HEK293 (cell line): ENCODE data around the gene RTN1.

Source experiments
- CTCF ChIA-PET: fragments of 350-600 bp; formaldehyde crosslinking; extraction: SDS; loops from one replicate; lab custom pipeline; 2021; ENCODE audit warnings: antibody characterized with exemption; lab: Yijun Ruan, JAX
- POLR2A ChIA-PET: fragments of 300-600 bp; formaldehyde crosslinking; extraction: SDS; loops from one replicate; lab custom pipeline; 2020; ENCODE audit warnings: antibody characterized with exemption, inconsistent platforms; lab: Yijun Ruan, JAX
- H3K27ac ChIP-seq: fragments of 200-500 bp; sonication (Bioruptor generic); 2 replicates; pipeline ENCODE4 v1.5.1; 2014; ENCODE audit warnings: low read depth, low read length, control low read depth, inconsistent platforms; ENCODE audit errors: extremely low read depth
- H3K36me3 ChIP-seq, 2 experiments: fragments of 200-500 bp in 1 of 2; sonication (Bioruptor generic) in 1 of 2; 1 replicate in 1 of 2; 2 replicates in 1 of 2; pipeline ENCODE4 v1.5.1; 2014 to 2017; ENCODE audit warnings: inconsistent platforms in 2 of 2, low read length in 2 of 2; ENCODE audit not compliant: control insufficient read depth in 2 of 2, insufficient read depth in 1 of 2
- H3K4me1 ChIP-seq: fragments of 200-500 bp; sonication (Bioruptor generic); 2 replicates; pipeline ENCODE4 v1.5.1; 2014; ENCODE audit warnings: mild to moderate bottlenecking, low read length, inconsistent platforms; ENCODE audit not compliant: control insufficient read depth, insufficient read depth
- H3K4me3 ChIP-seq: 2 replicates; pipeline ENCODE4 v1.5.1; 2011; ENCODE audit warnings: low read depth, mild to moderate bottlenecking, control low read depth, low read length, moderate library complexity
- H3K9me3 ChIP-seq: fragments of 200-500 bp; sonication (Bioruptor generic); 2 replicates; pipeline ENCODE4 v1.5.1; 2014; ENCODE audit warnings: low read depth, low read length, inconsistent platforms; ENCODE audit not compliant: control insufficient read depth, insufficient read depth
- EGR2 ChIP-seq: fragments of 450-650 bp; formaldehyde crosslinking; IDR thresholded peaks from 2 replicates; pipeline ENCODE4 v1.5.1; 2016; ENCODE audit warnings: low read depth, missing biosample characterization, missing genetic modification characterization
- GLI4 ChIP-seq: fragments of 450-650 bp; formaldehyde crosslinking; IDR thresholded peaks from 2 replicates; pipeline ENCODE4 v1.5.1; 2016; ENCODE audit warnings: missing biosample characterization, missing genetic modification characterization
- GLIS1 ChIP-seq: fragments of 450-650 bp; formaldehyde crosslinking; IDR thresholded peaks from 2 replicates; pipeline ENCODE4 v1.5.1; 2016; ENCODE audit warnings: missing biosample characterization, missing genetic modification characterization
- HOXD13 ChIP-seq: sonication (generic); formaldehyde crosslinking; IDR thresholded peaks from 2 replicates; pipeline ENCODE4 v1.8.0; 2022; ENCODE audit warnings: missing genetic modification reagents, borderline replicate concordance
- SP3 ChIP-seq: fragments of 450-650 bp; formaldehyde crosslinking; IDR thresholded peaks from 2 replicates; pipeline ENCODE4 v1.5.1; 2016; ENCODE audit warnings: missing biosample characterization, missing genetic modification characterization
- TCF7L2 ChIP-seq: IDR thresholded peaks from 2 replicates; pipeline ENCODE4 v1.6.1; 2011; ENCODE audit warnings: low read depth, mild to moderate bottlenecking, inconsistent platforms, low read length, moderate library complexity, borderline replicate concordance
- ZBTB17 ChIP-seq: fragments of 450-650 bp; formaldehyde crosslinking; IDR thresholded peaks from 2 replicates; pipeline ENCODE4 v1.5.1; 2016; ENCODE audit warnings: missing biosample characterization, missing genetic modification characterization
- ZBTB48 ChIP-seq: fragments of 450-650 bp; formaldehyde crosslinking; IDR thresholded peaks from 2 replicates; pipeline ENCODE4 v1.5.1; 2016; ENCODE audit warnings: missing biosample characterization, missing genetic modification characterization
- ZIC2 ChIP-seq: fragments of 450-650 bp; formaldehyde crosslinking; IDR thresholded peaks from 2 replicates; pipeline ENCODE4 v1.5.1; 2016; ENCODE audit warnings: missing biosample characterization, missing genetic modification characterization
- ZNF114 ChIP-seq: fragments of 450-650 bp; formaldehyde crosslinking; IDR thresholded peaks from 2 replicates; pipeline ENCODE4 v1.5.0; 2017; ENCODE audit warnings: missing biosample characterization, missing genetic modification characterization
- ZNF138 ChIP-seq: fragments of 450-650 bp; formaldehyde crosslinking; IDR thresholded peaks from 2 replicates; pipeline ENCODE4 v1.5.1; 2016; ENCODE audit warnings: missing biosample characterization, missing genetic modification characterization, borderline replicate concordance
- ZNF2 ChIP-seq: fragments of 450-650 bp; formaldehyde crosslinking; IDR thresholded peaks from 2 replicates; pipeline ENCODE4 v1.5.1; 2016; ENCODE audit warnings: missing biosample characterization, missing genetic modification characterization
- ZNF433 ChIP-seq: fragments of 450-650 bp; formaldehyde crosslinking; IDR thresholded peaks from 2 replicates; pipeline ENCODE4 v1.5.1; 2016; ENCODE audit warnings: missing biosample characterization, missing genetic modification characterization, low read depth
- ZNF585B ChIP-seq: fragments of 450-650 bp; formaldehyde crosslinking; IDR thresholded peaks from 2 replicates; pipeline ENCODE4 v1.5.1; 2016; ENCODE audit warnings: missing biosample characterization, missing genetic modification characterization
- ZNF654 ChIP-seq: fragments of 450-650 bp; formaldehyde crosslinking; IDR thresholded peaks from 2 replicates; pipeline ENCODE4 v1.5.1; 2016; ENCODE audit warnings: low read depth, missing biosample characterization, missing genetic modification characterization
- ZNF677 ChIP-seq: fragments of 450-650 bp; IDR thresholded peaks from 2 replicates; pipeline ENCODE4 v1.5.0; 2018; ENCODE audit warnings: missing biosample characterization, mild to moderate bottlenecking, missing genetic modification characterization, moderate library complexity
- ZNF701 ChIP-seq: fragments of 450-650 bp; formaldehyde crosslinking; IDR thresholded peaks from 2 replicates; pipeline ENCODE4 v1.5.1; 2016; ENCODE audit warnings: missing biosample characterization, missing genetic modification characterization
- ZNF791 ChIP-seq: fragments of 450-650 bp; formaldehyde crosslinking; IDR thresholded peaks from 2 replicates; pipeline ENCODE4 v1.5.1; 2016; ENCODE audit warnings: missing biosample characterization, missing genetic modification characterization
- ZSCAN16 ChIP-seq: fragments of 450-650 bp; formaldehyde crosslinking; IDR thresholded peaks from 2 replicates; pipeline ENCODE4 v1.5.1; 2016; ENCODE audit warnings: missing biosample characterization, missing genetic modification characterization
- TF ChIP-seq, protein P1 (sequence below): fragments of 450-650 bp; formaldehyde crosslinking; IDR thresholded peaks from 2 replicates; pipeline ENCODE4 v1.5.1; 2016; ENCODE audit warnings: missing biosample characterization, missing genetic modification characterization
- TF ChIP-seq, protein P2 (sequence below): fragments of 450-650 bp; formaldehyde crosslinking; IDR thresholded peaks from 2 replicates; pipeline ENCODE4 v1.5.1; 2017; ENCODE audit warnings: missing biosample characterization, missing genetic modification characterization
- TF ChIP-seq, protein P3 (sequence below): fragments of 450-650 bp; formaldehyde crosslinking; IDR thresholded peaks from 2 replicates; pipeline ENCODE4 v1.5.1; 2016; ENCODE audit warnings: missing biosample characterization, missing genetic modification characterization, borderline replicate concordance
- TF ChIP-seq, protein P4 (sequence below): fragments of 450-650 bp; formaldehyde crosslinking; IDR thresholded peaks from 2 replicates; pipeline ENCODE4 v1.5.1; 2016; ENCODE audit warnings: missing biosample characterization, missing genetic modification characterization

Gene RTN1

DNA sequence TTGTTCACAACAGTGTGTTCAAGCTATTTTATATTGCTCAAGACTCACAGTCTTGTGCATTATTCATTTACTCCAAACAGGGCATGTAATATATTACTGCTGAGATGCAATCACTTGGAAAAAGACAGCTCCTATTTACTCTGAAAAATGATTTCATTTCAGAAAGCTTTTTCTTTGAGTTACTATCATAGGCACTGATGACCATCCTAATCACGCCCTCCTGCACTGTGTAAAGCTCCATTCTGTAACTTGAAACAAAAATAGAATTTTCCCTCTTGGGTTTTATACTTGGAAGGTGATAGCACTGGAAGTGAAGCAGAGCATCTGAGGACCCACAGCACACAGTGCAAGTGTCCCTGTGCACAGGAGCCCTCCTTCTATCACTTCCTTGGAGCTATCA lies 55.6 kb downstream of the RTN1 start:
- ChIA-PET POLR2A (no interaction called here), CTCF (interaction anchor here (0.6 to 0.7 kb wide), 2 partner anchors 8 to 42 kb away, joined by 3 read pairs; no protein-coding TSS in a partner anchor)
- Histone ChIP-seq H3K4me1 (no peaks in the 10 kb centered on the region), H3K9me3 (no peaks in the 10 kb centered on the region), H3K27ac (no peak overlapping the region), H3K4me3 (no peak overlapping the region), H3K36me3 (no peaks in the 10 kb centered on the region)
- no peak for TF ChIP-seq EGR2

DNA sequence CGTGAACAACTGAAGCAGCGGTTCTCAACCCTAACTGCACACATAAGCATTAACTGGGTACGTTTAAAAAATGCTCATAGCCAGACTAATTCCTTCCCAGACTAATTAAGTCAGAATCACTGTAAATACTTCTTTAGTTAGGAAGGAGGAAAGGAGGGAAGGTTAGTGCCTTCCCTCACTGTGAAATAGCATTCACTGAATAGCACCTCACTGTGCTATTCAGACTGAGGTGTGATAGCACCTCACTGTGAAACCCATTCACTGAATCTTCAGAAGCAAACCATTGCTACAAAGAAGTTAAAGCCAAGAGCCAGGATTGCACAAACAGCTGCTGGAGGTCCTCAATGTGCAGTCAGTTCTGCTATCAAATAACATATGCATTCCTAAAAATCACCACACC lies 58.8 kb downstream of the RTN1 start:
- ChIA-PET POLR2A (no interaction called here), CTCF (no interaction called here)
- no peaks in the 10 kb centered on the region for H3K36me3 ChIP-seq
- H3K4me3 ChIP-seq: no peak overlapping the region
- no peak overlapping the region for H3K27ac ChIP-seq
- H3K4me1 ChIP-seq: no peaks in the 10 kb centered on the region
- TF ChIP-seq SP3 (no peak), ZBTB48 (tag by site-specific recombination) (no peak), ZNF701 (no peak), GLIS1 (tag by site-specific recombination) (no peak), HOXD13 (CRISPR knock-in tag) (no peak), ZNF677 (tag by site-specific recombination) (no peak), ZNF791 (tag by site-specific recombination) (no peak), GLI4 (tag by site-specific recombination) (no peak), ZSCAN16 (tag by site-specific recombination) (no peak), ZNF2 (tag by site-specific recombination) (no peak), ZNF138 (tag by site-specific recombination) (no peak), ZNF433 (tag by site-specific recombination) (no peak), ZNF114 (no peak), ZBTB17 (tag by site-specific recombination) (no peak), ZIC2 (tag by site-specific recombination) (no peak), ZNF654 (tag by site-specific recombination) (no peak), ZNF585B (tag by site-specific recombination) (no peak)
- TF ChIP-seq, protein P1, sequence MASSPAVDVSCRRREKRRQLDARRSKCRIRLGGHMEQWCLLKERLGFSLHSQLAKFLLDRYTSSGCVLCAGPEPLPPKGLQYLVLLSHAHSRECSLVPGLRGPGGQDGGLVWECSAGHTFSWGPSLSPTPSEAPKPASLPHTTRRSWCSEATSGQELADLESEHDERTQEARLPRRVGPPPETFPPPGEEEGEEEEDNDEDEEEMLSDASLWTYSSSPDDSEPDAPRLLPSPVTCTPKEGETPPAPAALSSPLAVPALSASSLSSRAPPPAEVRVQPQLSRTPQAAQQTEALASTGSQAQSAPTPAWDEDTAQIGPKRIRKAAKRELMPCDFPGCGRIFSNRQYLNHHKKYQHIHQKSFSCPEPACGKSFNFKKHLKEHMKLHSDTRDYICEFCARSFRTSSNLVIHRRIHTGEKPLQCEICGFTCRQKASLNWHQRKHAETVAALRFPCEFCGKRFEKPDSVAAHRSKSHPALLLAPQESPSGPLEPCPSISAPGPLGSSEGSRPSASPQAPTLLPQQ (tag by site-specific recombination): no peak
- TF ChIP-seq, protein P2, sequence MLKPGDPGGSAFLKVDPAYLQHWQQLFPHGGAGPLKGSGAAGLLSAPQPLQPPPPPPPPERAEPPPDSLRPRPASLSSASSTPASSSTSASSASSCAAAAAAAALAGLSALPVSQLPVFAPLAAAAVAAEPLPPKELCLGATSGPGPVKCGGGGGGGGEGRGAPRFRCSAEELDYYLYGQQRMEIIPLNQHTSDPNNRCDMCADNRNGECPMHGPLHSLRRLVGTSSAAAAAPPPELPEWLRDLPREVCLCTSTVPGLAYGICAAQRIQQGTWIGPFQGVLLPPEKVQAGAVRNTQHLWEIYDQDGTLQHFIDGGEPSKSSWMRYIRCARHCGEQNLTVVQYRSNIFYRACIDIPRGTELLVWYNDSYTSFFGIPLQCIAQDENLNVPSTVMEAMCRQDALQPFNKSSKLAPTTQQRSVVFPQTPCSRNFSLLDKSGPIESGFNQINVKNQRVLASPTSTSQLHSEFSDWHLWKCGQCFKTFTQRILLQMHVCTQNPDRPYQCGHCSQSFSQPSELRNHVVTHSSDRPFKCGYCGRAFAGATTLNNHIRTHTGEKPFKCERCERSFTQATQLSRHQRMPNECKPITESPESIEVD (tag by site-specific recombination): no peak
- H3K9me3 ChIP-seq: no peaks in the 10 kb centered on the region

DNA sequence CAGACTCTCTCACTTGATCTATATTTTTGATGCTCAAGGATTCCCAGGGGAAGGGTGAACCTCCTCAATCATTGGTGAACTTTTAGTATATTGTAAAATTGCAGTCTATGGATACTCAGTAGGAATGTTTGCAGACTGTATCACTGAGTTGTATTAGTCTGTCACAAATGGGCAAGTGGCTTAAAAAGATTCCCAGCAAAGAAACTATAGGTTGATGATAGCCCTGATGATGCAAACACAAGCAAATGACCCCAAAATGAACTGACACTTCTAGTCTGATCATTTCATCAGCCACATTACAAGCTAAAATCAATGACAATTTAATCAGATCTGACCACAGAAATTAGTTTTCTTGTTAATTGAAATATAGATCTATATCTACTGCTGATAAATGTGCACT lies 59.5 kb downstream of the RTN1 start:
- Histone ChIP-seq H3K9me3 (no peaks in the 10 kb centered on the region), H3K36me3 (no peaks in the 10 kb centered on the region), H3K27ac (no peak overlapping the region), H3K4me1 (no peaks in the 10 kb centered on the region), H3K4me3 (no peak overlapping the region)
- CTCF ChIA-PET: no interaction called here
- POLR2A ChIA-PET: no interaction called here
- TF ChIP-seq, protein P3, sequence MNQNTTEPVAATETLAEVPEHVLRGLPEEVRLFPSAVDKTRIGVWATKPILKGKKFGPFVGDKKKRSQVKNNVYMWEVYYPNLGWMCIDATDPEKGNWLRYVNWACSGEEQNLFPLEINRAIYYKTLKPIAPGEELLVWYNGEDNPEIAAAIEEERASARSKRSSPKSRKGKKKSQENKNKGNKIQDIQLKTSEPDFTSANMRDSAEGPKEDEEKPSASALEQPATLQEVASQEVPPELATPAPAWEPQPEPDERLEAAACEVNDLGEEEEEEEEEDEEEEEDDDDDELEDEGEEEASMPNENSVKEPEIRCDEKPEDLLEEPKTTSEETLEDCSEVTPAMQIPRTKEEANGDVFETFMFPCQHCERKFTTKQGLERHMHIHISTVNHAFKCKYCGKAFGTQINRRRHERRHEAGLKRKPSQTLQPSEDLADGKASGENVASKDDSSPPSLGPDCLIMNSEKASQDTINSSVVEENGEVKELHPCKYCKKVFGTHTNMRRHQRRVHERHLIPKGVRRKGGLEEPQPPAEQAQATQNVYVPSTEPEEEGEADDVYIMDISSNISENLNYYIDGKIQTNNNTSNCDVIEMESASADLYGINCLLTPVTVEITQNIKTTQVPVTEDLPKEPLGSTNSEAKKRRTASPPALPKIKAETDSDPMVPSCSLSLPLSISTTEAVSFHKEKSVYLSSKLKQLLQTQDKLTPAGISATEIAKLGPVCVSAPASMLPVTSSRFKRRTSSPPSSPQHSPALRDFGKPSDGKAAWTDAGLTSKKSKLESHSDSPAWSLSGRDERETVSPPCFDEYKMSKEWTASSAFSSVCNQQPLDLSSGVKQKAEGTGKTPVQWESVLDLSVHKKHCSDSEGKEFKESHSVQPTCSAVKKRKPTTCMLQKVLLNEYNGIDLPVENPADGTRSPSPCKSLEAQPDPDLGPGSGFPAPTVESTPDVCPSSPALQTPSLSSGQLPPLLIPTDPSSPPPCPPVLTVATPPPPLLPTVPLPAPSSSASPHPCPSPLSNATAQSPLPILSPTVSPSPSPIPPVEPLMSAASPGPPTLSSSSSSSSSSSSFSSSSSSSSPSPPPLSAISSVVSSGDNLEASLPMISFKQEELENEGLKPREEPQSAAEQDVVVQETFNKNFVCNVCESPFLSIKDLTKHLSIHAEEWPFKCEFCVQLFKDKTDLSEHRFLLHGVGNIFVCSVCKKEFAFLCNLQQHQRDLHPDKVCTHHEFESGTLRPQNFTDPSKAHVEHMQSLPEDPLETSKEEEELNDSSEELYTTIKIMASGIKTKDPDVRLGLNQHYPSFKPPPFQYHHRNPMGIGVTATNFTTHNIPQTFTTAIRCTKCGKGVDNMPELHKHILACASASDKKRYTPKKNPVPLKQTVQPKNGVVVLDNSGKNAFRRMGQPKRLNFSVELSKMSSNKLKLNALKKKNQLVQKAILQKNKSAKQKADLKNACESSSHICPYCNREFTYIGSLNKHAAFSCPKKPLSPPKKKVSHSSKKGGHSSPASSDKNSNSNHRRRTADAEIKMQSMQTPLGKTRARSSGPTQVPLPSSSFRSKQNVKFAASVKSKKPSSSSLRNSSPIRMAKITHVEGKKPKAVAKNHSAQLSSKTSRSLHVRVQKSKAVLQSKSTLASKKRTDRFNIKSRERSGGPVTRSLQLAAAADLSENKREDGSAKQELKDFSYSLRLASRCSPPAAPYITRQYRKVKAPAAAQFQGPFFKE (tag by site-specific recombination): no peak
- TF ChIP-seq, protein P4, sequence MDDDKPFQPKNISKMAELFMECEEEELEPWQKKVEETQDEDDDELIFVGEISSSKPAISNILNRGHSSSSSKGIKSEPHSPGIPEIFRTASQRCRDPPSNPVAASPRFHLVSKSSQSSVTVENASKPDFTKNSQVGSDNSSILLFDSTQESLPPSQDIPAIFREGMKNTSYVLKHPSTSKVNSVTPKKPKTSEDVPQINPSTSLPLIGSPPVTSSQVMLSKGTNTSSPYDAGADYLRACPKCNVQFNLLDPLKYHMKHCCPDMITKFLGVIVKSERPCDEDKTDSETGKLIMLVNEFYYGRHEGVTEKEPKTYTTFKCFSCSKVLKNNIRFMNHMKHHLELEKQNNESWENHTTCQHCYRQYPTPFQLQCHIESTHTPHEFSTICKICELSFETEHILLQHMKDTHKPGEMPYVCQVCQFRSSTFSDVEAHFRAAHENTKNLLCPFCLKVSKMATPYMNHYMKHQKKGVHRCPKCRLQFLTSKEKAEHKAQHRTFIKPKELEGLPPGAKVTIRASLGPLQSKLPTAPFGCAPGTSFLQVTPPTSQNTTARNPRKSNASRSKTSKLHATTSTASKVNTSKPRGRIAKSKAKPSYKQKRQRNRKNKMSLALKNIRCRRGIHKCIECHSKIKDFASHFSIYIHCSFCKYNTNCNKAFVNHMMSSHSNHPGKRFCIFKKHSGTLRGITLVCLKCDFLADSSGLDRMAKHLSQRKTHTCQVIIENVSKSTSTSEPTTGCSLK (tag by site-specific recombination): no peak
- TF ChIP-seq ZNF114 (no peak), TCF7L2 (no peak)
